Fibroblast of lung (primary cell): Measurements from ENCODE around the gene GRK3. TPM values are rescaled to one million over a fixed set of nuclear protein-coding genes. Genes with fewer than 3 reads are reported as not detected.

Experiments used
- DNase-seq, 2 donors: peaks; one replicate each; pipeline versions ENCODE4 v3.0.0 to v3.0.0-alpha.2; 2010; ENCODE audit warnings: low read depth in 2 of 2
- H2AFZ ChIP-seq: 2 replicates; pipeline ENCODE4 v1.5.1; 2012; ENCODE audit warnings: low read length, control low read depth, inconsistent platforms
- H3K27ac ChIP-seq: 2 replicates; pipeline ENCODE4 v1.5.1; 2011; ENCODE audit warnings: low read length, control low read depth; ENCODE audit not compliant: insufficient read depth
- H3K27me3 ChIP-seq: 2 replicates; pipeline ENCODE4 v1.5.1; 2011; ENCODE audit warnings: mild to moderate bottlenecking, low read length; ENCODE audit not compliant: control insufficient read depth, insufficient read depth
- H3K36me3 ChIP-seq: 2 replicates; pipeline ENCODE4 v1.5.1; 2011; ENCODE audit warnings: low read length; ENCODE audit not compliant: control insufficient read depth, insufficient read depth
- H3K4me1 ChIP-seq: 2 replicates; pipeline ENCODE4 v1.5.1; 2011; ENCODE audit warnings: low read length; ENCODE audit not compliant: control insufficient read depth, insufficient read depth; ENCODE audit errors: extremely low read depth
- H3K4me2 ChIP-seq: 2 replicates; pipeline ENCODE4 v1.5.1; 2011; ENCODE audit warnings: low read length, control low read depth; ENCODE audit not compliant: insufficient read depth; ENCODE audit errors: extremely low read depth
- H3K4me3 ChIP-seq, 4 experiments: fragments of 200-600 bp in 1 of 4; sonication (generic) in 1 of 4; replicated peaks in 1 of 4; 2 replicates each; pipeline ENCODE4 v1.5.1; 2011 to 2016; ENCODE audit warnings: low read length in 4 of 4, low read depth in 3 of 4, mild to moderate bottlenecking in 3 of 4, control low read depth in 2 of 4, inconsistent platforms in 1 of 4, mixed read lengths in 1 of 4; ENCODE audit not compliant: insufficient read depth in 1 of 4; ENCODE audit errors: control extremely low read depth in 1 of 4
- H3K79me2 ChIP-seq: 2 replicates; pipeline ENCODE4 v1.5.1; 2012; ENCODE audit warnings: mild to moderate bottlenecking, low read length, inconsistent platforms; ENCODE audit not compliant: control insufficient read depth, insufficient read depth
- H3K9ac ChIP-seq: 2 replicates; pipeline ENCODE4 v1.5.1; 2011; ENCODE audit warnings: mild to moderate bottlenecking, low read length, control low read depth; ENCODE audit not compliant: insufficient read depth
- H3K9me3 ChIP-seq: 2 replicates; pipeline ENCODE4 v1.5.1; 2012; ENCODE audit warnings: low read depth, low read length; ENCODE audit not compliant: control insufficient read depth, insufficient read depth
- H4K20me1 ChIP-seq: 2 replicates; pipeline ENCODE4 v1.5.1; 2011; ENCODE audit warnings: low read length; ENCODE audit not compliant: control insufficient read depth, insufficient read depth; ENCODE audit errors: extremely low read depth
- CTCF ChIP-seq, 2 donors: IDR thresholded peaks in 1 of 2; conservative IDR thresholded peaks in 1 of 2; 1 replicate in 1 of 2; 2 replicates in 1 of 2; pipeline ENCODE4 v1.5.1; 2011 to 2012; ENCODE audit warnings: low read length in 2 of 2, control low read depth in 1 of 2, inconsistent platforms in 1 of 2, low read depth in 1 of 2, mild to moderate bottlenecking in 1 of 2
- EZH2 ChIP-seq: IDR thresholded peaks from 2 replicates; pipeline ENCODE4 v1.5.1; 2012; ENCODE audit warnings: low read length, control low read depth, mild to moderate bottlenecking; ENCODE audit errors: missing control alignments
- polyA plus RNA-seq, 2 donors: library from polyadenylated mRNA; depleted of rRNA in 1 of 2; stranded (reverse) in 1 of 2; unstranded in 1 of 2; fragments of >200 nt; gene quantifications; 2 replicates each; pipeline ENCODE4 v1.2.1, GENCODE V29; 2011 to 2012; ENCODE audit warnings: missing spikeins in 1 of 2
- total RNA-seq: library from RNA; depleted of rRNA; stranded (reverse); fragments of >200 nt; gene quantifications from 2 replicates; pipeline ENCODE4 v1.2.1, GENCODE V29; 2014

The GRK3 gene
- total and polyA plus RNA-seq, 2 donors (not counting 1 experiment from before 2014, with no cell fraction given), result 1.6 to 1.7 TPM

GRCh38 chr22:25540908-25541660 is 23.4 kb upstream of the GRK3 start:
- Histone ChIP-seq H3K9me3 (no peaks in the 10 kb centered on the region), H4K20me1 (no peaks in the 10 kb centered on the region), H3K4me1 (no peaks in the 10 kb centered on the region), H3K9ac (no peak overlapping the region), H3K4me2 (no peak overlapping the region), H3K4me3 (no peak overlapping the region), H3K27me3 (no peaks in the 10 kb centered on the region), H3K79me2 (no peaks in the 10 kb centered on the region), H2AFZ (no peak overlapping the region), H3K27ac (no peak overlapping the region), H3K36me3 (no peaks in the 10 kb centered on the region)
- DNase-seq, result no peak
- TF ChIP-seq EZH2 (no peak), CTCF (conservative IDR thresholded peaks at IDR 0.05 in 1 of 2, IDR thresholded peaks at IDR 0.05 in 1 of 2; ENCODE audit: low read depth in 1 of 2, low read length in 2 of 2) (no peak)

- H3K27ac ChIP-seq, result no peak overlapping the region
- H3K79me2 ChIP-seq, result no peaks in the 10 kb centered on the region
- H3K9me3 ChIP-seq, result no peaks in the 10 kb centered on the region
- no peak overlapping the region for H3K9ac ChIP-seq
- no peaks in the 10 kb centered on the region for H3K4me1 ChIP-seq
- H3K36me3 ChIP-seq, result no peaks in the 10 kb centered on the region
- no peak overlapping the region for H3K4me3 ChIP-seq
- no peak for DNase-seq
- H2AFZ ChIP-seq, result no peak overlapping the region
- H4K20me1 ChIP-seq, result no peaks in the 10 kb centered on the region
- no peaks in the 10 kb centered on the region for H3K27me3 ChIP-seq
- TF ChIP-seq CTCF (conservative IDR thresholded peaks at IDR 0.05 in 1 of 2, IDR thresholded peaks at IDR 0.05 in 1 of 2; ENCODE audit: low read depth in 1 of 2, low read length in 2 of 2), result no peak
- TF ChIP-seq EZH2, result no peak
- no peak overlapping the region for H3K4me2 ChIP-seq
These were observed 22.3 kb upstream of the GRK3 start for GRCh38 chr22:25542191-25542590.

- H3K36me3 ChIP-seq, result no peaks in the 10 kb centered on the region
- H2AFZ ChIP-seq, result no peak overlapping the region
- H3K9me3 ChIP-seq, result no peaks in the 10 kb centered on the region
- H3K27ac ChIP-seq, result no peak overlapping the region
- no peaks in the 10 kb centered on the region for H3K79me2 ChIP-seq
- DNase-seq, result no peak
- no peaks in the 10 kb centered on the region for H4K20me1 ChIP-seq
- no peaks in the 10 kb centered on the region for H3K27me3 ChIP-seq
- no peak for TF ChIP-seq CTCF (conservative IDR thresholded peaks at IDR 0.05 in 1 of 2, IDR thresholded peaks at IDR 0.05 in 1 of 2; ENCODE audit: low read depth in 1 of 2, low read length in 2 of 2)
- no peak for TF ChIP-seq EZH2
- no peaks in the 10 kb centered on the region for H3K4me1 ChIP-seq
- no peak overlapping the region for H3K4me3 ChIP-seq
- no peak overlapping the region for H3K4me2 ChIP-seq
- no peak overlapping the region for H3K9ac ChIP-seq
These were observed 21.6 kb upstream of the GRK3 start for GRCh38 chr22:25542720-25543402.
